K562 (cell line): ENCODE data around the gene LIPM. TPM values are rescaled to one million over a fixed set of nuclear protein-coding genes. Genes with fewer than 3 reads are reported as not detected.

Experiments
- ATAC-seq: fragments of 200-7000 bp; cut with Tn5 transposase; 3 replicates; pipeline ENCODE4 v1.9.1; 2020; ENCODE audit warnings: moderate library complexity
- BruUV-seq: library from RNA; stranded (reverse); fragments of 400-500 nt; replicated peaks from 2 replicates; lab custom pipeline; 2021; lab: Mats Ljungman, UMichigan
- CTCF ChIA-PET: fragments of 300-600 bp; formaldehyde crosslinking; extraction: SDS; loops from one replicate; lab custom pipeline; 2021; ENCODE audit warnings: low intra/inter-chr PET ratio; lab: Yijun Ruan, JAX
- POLR2A ChIA-PET: fragments of 300-600, 350-650 bp; sonication (Branson Sonifier 250); formaldehyde crosslinking; extraction: SDS; loops from one replicate; lab custom pipeline; 2021; ENCODE audit warnings: antibody characterized with exemption, inconsistent platforms; lab: Yijun Ruan, JAX
- DNase-seq, 4 experiments: peaks; one replicate each; pipeline versions ENCODE4 v3.0.0 to v3.0.0-alpha.2; 2011 to 2018; ENCODE audit warnings: low spot score in 3 of 4, mixed read lengths in 3 of 4; ENCODE audit errors: extremely low read depth in 1 of 4
- FAIRE-seq: peaks from 2 replicates; lab custom pipeline; 2011; peaks lifted over from hg19 to GRCh38; lab: Jason Lieb, UNC
- H2AFZ ChIP-seq: 2 replicates; pipeline ENCODE4 v1.6.0; 2011; ENCODE audit warnings: low read depth, low read length, control low read depth, inconsistent platforms
- H3K27ac ChIP-seq: fragments of 200-600 bp; 3 replicates; pipeline ENCODE4 v1.8.0; 2011; ENCODE audit warnings: low read depth, mild to moderate bottlenecking, control low read depth, inconsistent platforms, low read length, moderate library complexity, mixed read lengths; ENCODE audit errors: extremely low read depth
- H3K27me3 ChIP-seq, 2 experiments: fragments of 300-600 bp in 1 of 2; 2 replicates in 1 of 2; 3 replicates in 1 of 2; pipeline versions ENCODE4 v1.6.0 to v1.8.0; 2011; ENCODE audit warnings: inconsistent platforms in 2 of 2, low read length in 2 of 2, mild to moderate bottlenecking in 1 of 2, mixed read lengths in 1 of 2, moderate library complexity in 1 of 2; ENCODE audit not compliant: control insufficient read depth in 2 of 2, insufficient read depth in 2 of 2
- H3K36me3 ChIP-seq: fragments of 300-600 bp; 3 replicates; pipeline ENCODE4 v1.8.0; 2011; ENCODE audit warnings: mild to moderate bottlenecking, low read length, inconsistent platforms; ENCODE audit not compliant: control insufficient read depth, insufficient read depth
- H3K4me1 ChIP-seq, 2 experiments: fragments of 200-600 bp in 1 of 2; replicated peaks in 1 of 2; 2 replicates in 1 of 2; 3 replicates in 1 of 2; pipeline versions ENCODE4 v1.5.1 to v1.8.0; 2011; ENCODE audit warnings: inconsistent platforms in 2 of 2, low read length in 2 of 2, mild to moderate bottlenecking in 1 of 2, mixed read lengths in 1 of 2, moderate library complexity in 1 of 2; ENCODE audit not compliant: control insufficient read depth in 2 of 2, insufficient read depth in 2 of 2
- H3K4me2 ChIP-seq: 2 replicates; pipeline ENCODE4 v1.6.1; 2011; ENCODE audit warnings: low read length, control low read depth, inconsistent platforms, mixed read lengths; ENCODE audit not compliant: insufficient read depth
- H3K4me3 ChIP-seq: fragments of 200-600 bp; sonication (generic), shearing (Covaris generic); 2 replicates; pipeline ENCODE4 v1.5.1; 2016; ENCODE audit warnings: control low read depth, inconsistent platforms
- H3K79me2 ChIP-seq: fragments of 200-600 bp; 3 replicates; pipeline ENCODE4 v1.8.0; 2011; ENCODE audit warnings: low read length, inconsistent platforms; ENCODE audit not compliant: control insufficient read depth, insufficient read depth
- H3K9ac ChIP-seq, 2 experiments: 2 replicates each; pipeline versions ENCODE4 v1.6.0 to v1.6.1; 2011; ENCODE audit warnings: low read depth in 2 of 2, low read length in 2 of 2, control low read depth in 1 of 2, inconsistent platforms in 1 of 2, mild to moderate bottlenecking in 1 of 2, mixed read lengths in 1 of 2; ENCODE audit not compliant: insufficient read depth in 1 of 2
- H3K9me1 ChIP-seq: one replicate; pipeline ENCODE4 v1.6.0; 2011; ENCODE audit warnings: inconsistent platforms, mild to moderate bottlenecking, low read length, moderate library complexity; ENCODE audit not compliant: control insufficient read depth, insufficient read depth
- H3K9me3 ChIP-seq: replicated peaks from 2 replicates; pipeline ENCODE4 v1.5.1; 2011; ENCODE audit warnings: low read depth, low read length, inconsistent platforms; ENCODE audit not compliant: control insufficient read depth, insufficient read depth
- H4K20me1 ChIP-seq: replicated peaks from 2 replicates; pipeline ENCODE4 v1.6.1; 2011; ENCODE audit warnings: low read length, inconsistent platforms, mixed read lengths; ENCODE audit not compliant: control insufficient read depth, insufficient read depth
- AFF1 ChIP-seq, 2 experiments: fragments of 450-650 bp; IDR thresholded peaks; 2 replicates each; pipeline ENCODE4 v1.6.1; 2018; ENCODE audit warnings: mild to moderate bottlenecking in 2 of 2, low read depth in 1 of 2; ENCODE audit not compliant: partially characterized antibody in 2 of 2
- CSDE1 ChIP-seq, 2 experiments: fragments of 450-650 bp; IDR thresholded peaks; 2 replicates each; pipeline ENCODE4 v1.6.1; 2016; ENCODE audit warnings: mild to moderate bottlenecking in 1 of 2
- DIDO1 ChIP-seq: fragments of 450-650 bp; IDR thresholded peaks from 2 replicates; pipeline ENCODE4 v1.6.1; 2016; ENCODE audit warnings: low read depth, missing biosample characterization, missing genetic modification characterization
- FOXK1 ChIP-seq: sonication (generic); formaldehyde crosslinking; IDR thresholded peaks from 2 replicates; pipeline ENCODE4 v1.8.0; 2022; ENCODE audit warnings: missing genetic modification reagents, mild to moderate bottlenecking, borderline replicate concordance
- KAT8 ChIP-seq: fragments of 450-650 bp; IDR thresholded peaks from 2 replicates; pipeline ENCODE4 v1.6.1; 2016; ENCODE audit warnings: low read depth, mild to moderate bottlenecking
- MIER1 ChIP-seq: fragments of 450-650 bp; IDR thresholded peaks from 2 replicates; pipeline ENCODE4 v1.6.1; 2016; ENCODE audit warnings: antibody characterized with exemption, mild to moderate bottlenecking, low read depth
- MITF ChIP-seq: IDR thresholded peaks from 2 replicates; pipeline ENCODE4 v1.6.1; 2014; ENCODE audit warnings: antibody characterized with exemption
- ZNF263 ChIP-seq: sonication (generic); formaldehyde crosslinking; IDR thresholded peaks from 2 replicates; pipeline ENCODE4 v1.8.0; 2022; ENCODE audit warnings: mild to moderate bottlenecking, missing genetic modification reagents, borderline replicate concordance
- ZNF695 ChIP-seq: fragments of 450-650 bp; formaldehyde crosslinking; IDR thresholded peaks from 2 replicates; pipeline ENCODE4 v1.4.0; 2020; ENCODE audit warnings: mild to moderate bottlenecking, moderate library complexity
- WGBS: fragments of 100-300 bp; shearing (Covaris generic); methylation state at CpG from one replicate; pipeline ENCODE4 v1.1.6; 2016; ENCODE audit warnings: low coverage, mixed read lengths; ENCODE audit not compliant: insufficient coverage; ENCODE audit errors: missing lambda C conversion rate; 5-methylcytosine and 5-hydroxymethylcytosine counted together
- in situ Hi-C: fragments of 300-500 bp; cut with MboI; formaldehyde crosslinking; loops from 4 replicates; pipeline ENCODE4 v1.15.0; 2018; ENCODE audit warnings: inconsistent platforms, mixed read lengths
- intact Hi-C: fragments of 100-400 bp; cut with micrococcal nuclease; formaldehyde crosslinking; loops from 2 replicates; pipeline ENCODE4 v1.14.2; 2022
- polyA plus RNA-seq, 8 experiments: library from polyadenylated mRNA; depleted of rRNA in 4 of 8; stranded (reverse) in 5 of 8; unstranded in 3 of 8; fragments of >200 nt; fragmentation: Nextera tagmentation in 2 of 8; fragmentation: Illumina TruSeq in 1 of 8; extraction: Ambion mirVana in 2 of 8; extraction: Trizol in 1 of 8; gene quantifications; 2 replicates each; pipeline versions ENCODE4 v1.2.1 to v1.2.3, GENCODE V29; 2011 to 2014; ENCODE audit warnings: inconsistent platforms in 1 of 8, missing spikeins in 1 of 8
- total RNA-seq, 7 experiments: library from RNA; depleted of rRNA in 6 of 7; stranded (reverse); fragments of >200 nt in 6 of 7; fragmentation: Illumina TruSeq in 2 of 7; extraction: Trizol in 2 of 7; gene quantifications; 2 replicates each; pipeline versions ENCODE4 v1.2.1 to v1.2.3, GENCODE V29; 2011 to 2021; ENCODE audit warnings: low replicate concordance in 1 of 7

Gene LIPM
- total and polyA plus RNA-seq, 9 of the 15 experiments (the other 6 are each of a cell fraction or from before 2014, with no cell fraction given), result not detected

DNA sequence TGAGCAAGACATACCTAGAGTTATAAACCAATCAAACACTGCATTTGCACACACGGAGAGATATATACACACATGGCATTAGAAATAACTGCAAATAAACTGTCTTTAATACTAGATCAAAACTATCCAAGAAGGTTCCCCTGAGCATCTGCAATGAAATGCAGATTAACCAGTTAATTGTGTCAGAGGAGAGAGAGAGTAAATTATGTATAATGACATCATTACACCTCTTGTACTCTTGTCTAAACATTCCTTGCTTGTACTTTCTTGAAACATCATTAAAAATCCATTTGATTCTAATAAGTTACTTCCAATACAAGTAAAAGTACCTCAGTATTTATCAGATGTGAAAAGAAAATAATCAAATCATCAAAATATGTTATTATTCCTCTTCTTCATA is 48.2 kb downstream of the LIPM start:
- DNase-seq (no peak), ATAC-seq (no peak), FAIRE-seq (no peak)
- H3K9me3 ChIP-seq, result no peaks in the 10 kb centered on the region
- no peak overlapping the region for H3K4me3 ChIP-seq
- ChIA-PET POLR2A (no interaction called here), CTCF (no interaction called here)
- BruUV-seq, result no TSS peak
- 0% methylated on average over 1 of the region's 1 CpG for WGBS
- no peaks in the 10 kb centered on the region for H3K36me3 ChIP-seq
- H3K27me3 ChIP-seq, result no peaks in the 10 kb centered on the region
- no peaks in the 10 kb centered on the region for H3K79me2 ChIP-seq
- H3K9me1 ChIP-seq, result no peaks in the 10 kb centered on the region
- in situ Hi-C loops (no loop called here), intact Hi-C loops (no loop called here)
- no peak overlapping the region for H3K27ac ChIP-seq
- H2AFZ ChIP-seq, result no peak overlapping the region
- no peak overlapping the region for H3K9ac ChIP-seq
- no peaks in the 10 kb centered on the region for H4K20me1 ChIP-seq
- no peak overlapping the region for H3K4me2 ChIP-seq
- TF ChIP-seq FOXK1 (CRISPR knock-in tag) (no peak), KAT8 (no peak), DIDO1 (no peak), ZNF695 (CRISPR knock-in tag) (no peak), MIER1 (no peak), AFF1 (IDR thresholded peaks at IDR 0.05; ENCODE audit: low read depth in 1 of 2, partially characterized antibody in 2 of 2) (no peak), CSDE1 (IDR thresholded peaks at IDR 0.05) (no peak), ZNF263 (CRISPR knock-in tag) (no peak), MITF (no peak)
- no peaks in the 10 kb centered on the region for H3K4me1 ChIP-seq
